Adrenal gland (tissue), 5 donors: ENCODE results near the gene IL20RA.

ENCODE experiments used
- POLR2A ChIP-seq, 2 donors: fragments of 450-650 bp; IDR thresholded peaks; one replicate each; pipeline ENCODE4 v1.6.1; 2017; ENCODE audit warnings: antibody characterized with exemption in 2 of 2, mild to moderate bottlenecking in 2 of 2, moderate library complexity in 1 of 2
- TF ChIP-seq, protein P1 (sequence below), 6 experiments: fragments of 450-650 bp in 4 of 6; fragments of 200-600 bp in 2 of 6; sonication (generic) in 1 of 6; IDR thresholded peaks; 1 replicate in 5 of 6; 2 replicates in 1 of 6; pipeline versions ENCODE4 v1.5.1 to v1.8.0; 2016 to 2021; ENCODE audit warnings: antibody characterized with exemption in 6 of 6, mild to moderate bottlenecking in 2 of 6, moderate library complexity in 1 of 6
- donor health status: DM: no; HTN: no; CAD: no.

DNA sequence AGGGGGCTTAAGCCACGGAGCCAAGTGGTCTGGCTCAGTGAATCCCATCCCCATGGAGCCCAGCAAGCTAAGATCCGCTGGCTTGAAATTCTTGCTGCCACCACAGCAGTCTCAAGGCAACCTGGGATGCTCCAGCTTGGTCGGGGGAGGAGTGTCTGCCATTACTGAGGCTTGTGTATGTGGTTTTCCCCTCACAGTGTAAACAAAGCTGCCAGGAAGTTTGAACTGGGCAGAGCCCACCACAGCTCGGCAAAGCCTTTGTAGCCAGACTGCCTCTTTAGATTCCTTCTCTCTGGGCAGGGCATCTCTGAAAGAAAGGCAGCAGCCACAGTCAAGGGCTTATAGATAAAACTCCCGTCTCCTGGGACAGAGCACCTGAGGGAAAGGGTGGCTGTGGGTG is 25.5 kb upstream of the IL20RA start:
- TF ChIP-seq, protein P1, sequence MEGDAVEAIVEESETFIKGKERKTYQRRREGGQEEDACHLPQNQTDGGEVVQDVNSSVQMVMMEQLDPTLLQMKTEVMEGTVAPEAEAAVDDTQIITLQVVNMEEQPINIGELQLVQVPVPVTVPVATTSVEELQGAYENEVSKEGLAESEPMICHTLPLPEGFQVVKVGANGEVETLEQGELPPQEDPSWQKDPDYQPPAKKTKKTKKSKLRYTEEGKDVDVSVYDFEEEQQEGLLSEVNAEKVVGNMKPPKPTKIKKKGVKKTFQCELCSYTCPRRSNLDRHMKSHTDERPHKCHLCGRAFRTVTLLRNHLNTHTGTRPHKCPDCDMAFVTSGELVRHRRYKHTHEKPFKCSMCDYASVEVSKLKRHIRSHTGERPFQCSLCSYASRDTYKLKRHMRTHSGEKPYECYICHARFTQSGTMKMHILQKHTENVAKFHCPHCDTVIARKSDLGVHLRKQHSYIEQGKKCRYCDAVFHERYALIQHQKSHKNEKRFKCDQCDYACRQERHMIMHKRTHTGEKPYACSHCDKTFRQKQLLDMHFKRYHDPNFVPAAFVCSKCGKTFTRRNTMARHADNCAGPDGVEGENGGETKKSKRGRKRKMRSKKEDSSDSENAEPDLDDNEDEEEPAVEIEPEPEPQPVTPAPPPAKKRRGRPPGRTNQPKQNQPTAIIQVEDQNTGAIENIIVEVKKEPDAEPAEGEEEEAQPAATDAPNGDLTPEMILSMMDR (IDR thresholded peaks at IDR 0.05), result no peak
- no peak for TF ChIP-seq POLR2A (IDR thresholded peaks at IDR 0.05)
